Adrenal gland (tissue), 5 donors: Measurements from ENCODE around the gene KRT16.

Source experiments
- CTCF ChIP-seq, 6 experiments: fragments of 450-650 bp in 4 of 6; fragments of 200-600 bp in 2 of 6; sonication (generic) in 1 of 6; IDR thresholded peaks; 1 replicate in 5 of 6; 2 replicates in 1 of 6; pipeline versions ENCODE4 v1.5.1 to v1.8.0; 2016 to 2021; ENCODE audit warnings: antibody characterized with exemption in 6 of 6, mild to moderate bottlenecking in 2 of 6, moderate library complexity in 1 of 6
- POLR2A ChIP-seq, 2 donors: fragments of 450-650 bp; IDR thresholded peaks; one replicate each; pipeline ENCODE4 v1.6.1; 2017; ENCODE audit warnings: antibody characterized with exemption in 2 of 2, mild to moderate bottlenecking in 2 of 2, moderate library complexity in 1 of 2
- donor health status: DM: no; HTN: no; CAD: no.

DNA sequence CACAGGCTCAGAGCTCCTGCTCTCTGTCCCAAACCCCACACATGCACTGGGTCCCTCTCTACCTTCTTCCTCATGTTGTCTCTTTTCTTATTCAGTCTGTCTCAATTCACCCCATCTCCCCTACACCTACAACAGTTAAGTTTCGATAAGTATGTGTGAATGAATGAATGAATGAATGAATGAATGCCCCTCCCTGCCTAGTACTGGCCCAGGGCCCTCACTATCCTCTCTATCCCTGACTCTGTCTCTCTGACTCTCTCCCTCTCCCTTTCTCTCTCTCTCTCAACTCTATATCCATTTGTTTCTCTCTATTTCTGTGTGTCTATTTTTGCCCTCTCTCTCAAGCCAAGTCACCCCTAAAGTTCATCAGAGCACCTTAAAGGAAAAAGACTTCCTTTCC lies 34.0 kb downstream of the KRT16 start:
- TF ChIP-seq POLR2A (IDR thresholded peaks at IDR 0.05) (no peak), CTCF (IDR thresholded peaks at IDR 0.05) (no peak)
